H1 (cell line): Measurements from ENCODE around the gene MAP2K7. TPM values are rescaled to one million over a fixed set of nuclear protein-coding genes. Genes with fewer than 3 reads are reported as not detected.

ENCODE experiments used
- CTCF ChIA-PET: fragments of 300-600 bp; sonication (Branson Sonifier 250); formaldehyde crosslinking; loops from one replicate; lab custom pipeline; 2021; ENCODE audit not compliant: partially characterized antibody; lab: Charles Lee
- POLR2A ChIA-PET: fragments of 300-600 bp; sonication (Branson Sonifier 250); formaldehyde crosslinking; loops from one replicate; lab custom pipeline; 2021; ENCODE audit warnings: inconsistent platforms; ENCODE audit not compliant: partially characterized antibody; lab: Charles Lee
- DNase-seq, 2 experiments: peaks; one replicate each; pipeline versions ENCODE4 v3.0.0 to v3.0.0-alpha.2; 2010 to 2022; ENCODE audit warnings: low spot score in 2 of 2, low read depth in 1 of 2, mixed read lengths in 1 of 2
- FAIRE-seq: peaks from 2 replicates; lab custom pipeline; 2011; peaks lifted over from hg19 to GRCh38; lab: Jason Lieb, UNC
- H2AFZ ChIP-seq: 2 replicates; pipeline ENCODE4 v1.8.1; 2012; ENCODE audit warnings: low read length, inconsistent platforms
- H2AK5ac ChIP-seq: 2 replicates; pipeline ENCODE4 v1.6.1; 2013; ENCODE audit warnings: low read depth, low read length
- H2BK120ac ChIP-seq: replicated peaks from 2 replicates; pipeline ENCODE3; 2013; ENCODE audit warnings: low read depth, low read length, inconsistent platforms
- H2BK12ac ChIP-seq: 2 replicates; pipeline ENCODE4 v1.6.1; 2013; ENCODE audit warnings: low read depth, low read length
- H2BK15ac ChIP-seq: 2 replicates; pipeline ENCODE4 v1.6.1; 2013; ENCODE audit warnings: low read length
- H2BK20ac ChIP-seq: 2 replicates; pipeline ENCODE4 v1.6.1; 2013; ENCODE audit warnings: low read length
- H2BK5ac ChIP-seq: 2 replicates; pipeline ENCODE4 v1.6.1; 2013; ENCODE audit warnings: low read depth, low read length
- H3K14ac ChIP-seq: 2 replicates; pipeline ENCODE4 v1.6.1; 2013; ENCODE audit warnings: inconsistent platforms; ENCODE audit not compliant: insufficient read length
- H3K18ac ChIP-seq: 2 replicates; pipeline ENCODE4 v1.6.1; 2013; ENCODE audit warnings: low read length; ENCODE audit errors: extremely low read depth
- H3K23ac ChIP-seq: 2 replicates; pipeline ENCODE4 v1.6.1; 2013; ENCODE audit warnings: inconsistent platforms; ENCODE audit not compliant: insufficient read length
- H3K23me2 ChIP-seq: 2 replicates; pipeline ENCODE4 v1.6.1; 2013; ENCODE audit warnings: low read depth, low read length
- H3K27ac ChIP-seq: 2 replicates; pipeline ENCODE4 v1.6.1; 2011; ENCODE audit warnings: low read depth, low read length, inconsistent platforms
- H3K27me3 ChIP-seq, 4 experiments: replicated peaks in 1 of 4; 1 replicate in 1 of 4; 2 replicates in 3 of 4; pipeline versions ENCODE4 v1.6.1 to v1.8.1; 2011 to 2013; ENCODE audit warnings: low read length in 3 of 4, mild to moderate bottlenecking in 3 of 4, inconsistent platforms in 2 of 4, mixed read lengths in 2 of 4, moderate library complexity in 1 of 4; ENCODE audit not compliant: control insufficient read depth in 3 of 4, insufficient read depth in 3 of 4; ENCODE audit errors: extremely low read depth in 1 of 4
- H3K36me3 ChIP-seq, 4 experiments: 2 replicates each; pipeline versions ENCODE4 v1.6.1 to v1.8.1; 2011 to 2013; ENCODE audit warnings: mild to moderate bottlenecking in 4 of 4, low read length in 3 of 4, moderate library complexity in 2 of 4, control low read depth in 1 of 4, inconsistent platforms in 1 of 4; ENCODE audit not compliant: insufficient read depth in 4 of 4, control insufficient read depth in 2 of 4
- H3K4ac ChIP-seq: replicated peaks from 2 replicates; pipeline ENCODE3; 2013; ENCODE audit warnings: low read length, low read depth, mixed read lengths, inconsistent platforms; ENCODE audit not compliant: insufficient read length
- H3K4me1 ChIP-seq, 4 experiments: replicated peaks in 1 of 4; 1 replicate in 1 of 4; 2 replicates in 3 of 4; pipeline versions ENCODE4 v1.6.1 to v1.8.1; 2011 to 2013; ENCODE audit warnings: low read length in 3 of 4, inconsistent platforms in 2 of 4, mixed read lengths in 1 of 4; ENCODE audit not compliant: insufficient read depth in 4 of 4, control insufficient read depth in 3 of 4
- H3K4me2 ChIP-seq, 2 experiments: 2 replicates each; pipeline versions ENCODE4 v1.6.1 to v1.8.1; 2011 to 2013; ENCODE audit warnings: low read depth in 2 of 2, low read length in 2 of 2, control low read depth in 1 of 2, inconsistent platforms in 1 of 2, mild to moderate bottlenecking in 1 of 2; ENCODE audit not compliant: insufficient read depth in 1 of 2
- H3K4me3 ChIP-seq, 4 experiments: fragments of 200-600, 300-600 bp in 1 of 4; sonication (generic), shearing (Covaris generic), sonication (Bioruptor Twin) in 1 of 4; 2 replicates each; pipeline versions ENCODE4 v1.5.1 to v1.8.1; 2011 to 2016; ENCODE audit warnings: low read length in 4 of 4, low read depth in 3 of 4, control low read depth in 2 of 4, inconsistent platforms in 2 of 4, mild to moderate bottlenecking in 2 of 4, mixed read lengths in 1 of 4, moderate library complexity in 1 of 4; ENCODE audit not compliant: insufficient read depth in 2 of 4; ENCODE audit errors: extremely low read depth in 1 of 4
- H3K56ac ChIP-seq: replicated peaks from 2 replicates; pipeline ENCODE3; 2013; ENCODE audit warnings: low read depth, mild to moderate bottlenecking, mixed read lengths, low read length, inconsistent platforms; ENCODE audit not compliant: insufficient read length
- H3K79me1 ChIP-seq: 2 replicates; pipeline ENCODE4 v1.6.1; 2013; ENCODE audit warnings: low read depth, low read length, control low read depth
- H3K79me2 ChIP-seq, 2 experiments: 2 replicates each; pipeline versions ENCODE4 v1.6.1 to v1.8.1; 2012 to 2013; ENCODE audit warnings: low read length in 2 of 2, mild to moderate bottlenecking in 2 of 2, inconsistent platforms in 1 of 2; ENCODE audit not compliant: insufficient read depth in 2 of 2, control insufficient read depth in 1 of 2
- H3K9ac ChIP-seq, 4 experiments: replicated peaks in 1 of 4; 1 replicate in 1 of 4; 2 replicates in 3 of 4; pipeline versions ENCODE4 v1.6.1 to v1.8.1; 2011 to 2013; ENCODE audit warnings: low read depth in 3 of 4, low read length in 3 of 4, control low read depth in 2 of 4, mild to moderate bottlenecking in 2 of 4, moderate library complexity in 2 of 4, inconsistent platforms in 1 of 4; ENCODE audit errors: extremely low read depth in 1 of 4
- H3K9me3 ChIP-seq, 2 experiments: 2 replicates each; pipeline versions ENCODE4 v1.6.1 to v1.8.1; 2012 to 2013; ENCODE audit warnings: mild to moderate bottlenecking in 2 of 2, moderate library complexity in 2 of 2, control low read depth in 1 of 2, inconsistent platforms in 1 of 2, low read depth in 1 of 2, low read length in 1 of 2, mixed read lengths in 1 of 2; ENCODE audit not compliant: insufficient read depth in 2 of 2
- H4K20me1 ChIP-seq, 2 experiments: replicated peaks in 1 of 2; 2 replicates each; pipeline versions ENCODE3 to v1.8.1; 2011 to 2013; ENCODE audit warnings: inconsistent platforms in 2 of 2, low read length in 2 of 2, mild to moderate bottlenecking in 1 of 2; ENCODE audit not compliant: insufficient read depth in 2 of 2, control insufficient read depth in 1 of 2
- H4K5ac ChIP-seq: 2 replicates; pipeline ENCODE4 v1.6.1; 2013; ENCODE audit warnings: low read length, low read depth, mixed read lengths, inconsistent platforms; ENCODE audit not compliant: insufficient read length
- H4K8ac ChIP-seq: 2 replicates; pipeline ENCODE4 v1.8.0; 2013; ENCODE audit warnings: mild to moderate bottlenecking, moderate library complexity, low read length, inconsistent platforms; ENCODE audit not compliant: insufficient read depth; ENCODE audit errors: extremely low read depth
- H4K91ac ChIP-seq: replicated peaks from 2 replicates; pipeline ENCODE3; 2013; ENCODE audit warnings: low read length, mixed read lengths, inconsistent platforms; ENCODE audit not compliant: insufficient read length
- EP300 ChIP-seq, 2 experiments: IDR thresholded peaks; 1 replicate in 1 of 2; 2 replicates in 1 of 2; pipeline ENCODE4 v1.6.1; 2011 to 2012; ENCODE audit warnings: low read depth in 2 of 2, low read length in 2 of 2, mild to moderate bottlenecking in 2 of 2, borderline replicate concordance in 1 of 2, inconsistent platforms in 1 of 2, moderate library complexity in 1 of 2
- SP2 ChIP-seq: IDR thresholded peaks from 2 replicates; pipeline ENCODE4 v1.6.1; 2012; ENCODE audit warnings: mild to moderate bottlenecking, low read length, inconsistent platforms
- WGBS, 2 experiments: shearing (Covaris generic) in 1 of 2; methylation state at CpG; one replicate each; pipeline versions ENCODE4 v1.1.6 to v1.1.7; 2013 to 2015; ENCODE audit warnings: low lambda C conversion rate in 2 of 2, mixed read lengths in 2 of 2, inconsistent platforms in 1 of 2, low coverage in 1 of 2, missing lambda C conversion rate in 1 of 2; ENCODE audit not compliant: insufficient replicate concordance in 2 of 2, insufficient coverage in 1 of 2, insufficient read length in 1 of 2; ENCODE audit errors: extremely low coverage in 1 of 2, missing lambda C conversion rate in 1 of 2; 5-methylcytosine and 5-hydroxymethylcytosine counted together
- polyA plus RNA-seq, 7 experiments: library from polyadenylated mRNA; depleted of rRNA in 3 of 7; stranded (reverse) in 5 of 7; unstranded in 2 of 7; fragments of >200 nt in 5 of 7; fragments of 200-250 nt in 2 of 7; gene quantifications; 1 replicate in 5 of 7; 2 replicates in 1 of 7; 4 replicates in 1 of 7; pipeline versions ENCODE4 v1.2.1 to v1.2.3, GENCODE V29; 2011 to 2013; ENCODE audit warnings: missing spikeins in 2 of 7, mixed read lengths in 2 of 7
- total RNA-seq: library from RNA; stranded (reverse); fragmentation: NEBNext Ultra II Directional; extraction: Animal tissue kit (Norgen Biotek cat#: 25700); gene quantifications from 2 replicates; pipeline ENCODE4 v1.2.1, GENCODE V29; 2021
- TF ChIP-seq, protein P1 (sequence below): IDR thresholded peaks from 2 replicates; pipeline ENCODE4 v1.6.1; 2012; ENCODE audit warnings: inconsistent platforms

The MAP2K7 gene
- total and polyA plus RNA-seq, 2 of the 8 experiments (the other 6 are each of a cell fraction or from before 2014, with no cell fraction given) = 8.9 to 38.3 TPM

DNA sequence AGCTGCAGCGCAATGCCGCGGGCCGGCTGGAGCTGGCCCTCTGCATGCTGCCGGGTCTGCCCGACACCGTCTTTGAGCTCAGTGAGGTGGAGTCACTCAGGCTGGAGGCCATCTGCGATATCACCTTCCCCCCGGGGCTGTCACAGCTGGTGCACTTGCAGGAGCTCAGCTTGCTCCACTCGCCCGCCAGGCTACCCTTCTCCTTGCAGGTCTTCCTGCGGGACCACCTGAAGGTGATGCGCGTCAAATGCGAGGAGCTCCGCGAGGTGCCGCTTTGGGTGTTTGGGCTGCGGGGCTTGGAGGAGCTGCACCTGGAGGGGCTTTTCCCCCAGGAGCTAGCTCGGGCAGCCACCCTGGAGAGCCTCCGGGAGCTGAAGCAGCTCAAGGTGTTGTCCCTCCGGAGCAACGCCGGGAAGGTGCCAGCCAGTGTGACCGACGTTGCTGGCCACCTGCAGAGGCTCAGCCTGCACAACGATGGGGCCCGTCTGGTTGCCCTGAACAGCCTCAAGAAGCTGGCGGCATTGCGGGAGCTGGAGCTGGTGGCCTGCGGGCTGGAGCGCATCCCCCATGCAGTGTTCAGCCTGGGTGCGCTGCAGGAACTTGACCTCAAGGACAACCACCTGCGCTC, 3.8 kb upstream of the MAP2K7 start:
- H3K9ac ChIP-seq = no peak overlapping the region
- no peak overlapping the region for H2BK120ac ChIP-seq
- no peak overlapping the region for H3K4me2 ChIP-seq
- peaks cover 0 to 8% of the 10 kb centered on the region in 2 experiments; a peak in 2 of 4 replicates for H3K79me2 ChIP-seq
- no peaks in the 10 kb centered on the region for H3K9me3 ChIP-seq
- no peak overlapping the region for H2AK5ac ChIP-seq
- H4K20me1 ChIP-seq = peaks cover 0 to 3% of the 10 kb centered on the region in 2 experiments
- peaks cover 7% of the 10 kb centered on the region for H3K79me1 ChIP-seq
- no peak overlapping the region for H4K8ac ChIP-seq
- no peak overlapping the region for H4K91ac ChIP-seq
- H2BK12ac ChIP-seq = no peak overlapping the region
- FAIRE-seq (no peak), DNase-seq (no peak)
- CTCF ChIA-PET = interaction anchor here (0.6 to 4.9 kb wide), 18 partner anchors 9 to 60 kb away, joined by 3 to 21 read pairs (median 4); partner anchors contain the start of genes LRRC8E and TGFBR3L
- H3K4me1 ChIP-seq = peaks cover 0 to 17% (median 7%) of the 10 kb centered on the region in 4 experiments; a peak in 5 of 7 replicates
- H3K23me2 ChIP-seq = peaks cover 13% of the 10 kb centered on the region
- no peak overlapping the region for H2BK15ac ChIP-seq
- no peak overlapping the region for H4K5ac ChIP-seq
- H3K14ac ChIP-seq = no peak overlapping the region
- POLR2A ChIA-PET = interaction anchor here (0.6 to 5.0 kb wide), 11 partner anchors 10 to 327 kb away, joined by 3 to 22 read pairs (median 8); partner anchors contain the start of genes LRRC8E, SNAPC2, TGFBR3L and TIMM44
- H3K23ac ChIP-seq = no peak overlapping the region
- no peak overlapping the region for H3K18ac ChIP-seq
- H3K4me3 ChIP-seq = no peak overlapping the region
- H2BK5ac ChIP-seq = no peak overlapping the region
- H2AFZ ChIP-seq = no peak overlapping the region
- TF ChIP-seq EP300 (IDR thresholded peaks at IDR 0.05; ENCODE audit: borderline replicate concordance in 1 of 2, low read depth in 2 of 2, low read length in 2 of 2) (no peak), SP2 (no peak)
- TF ChIP-seq, protein P1, sequence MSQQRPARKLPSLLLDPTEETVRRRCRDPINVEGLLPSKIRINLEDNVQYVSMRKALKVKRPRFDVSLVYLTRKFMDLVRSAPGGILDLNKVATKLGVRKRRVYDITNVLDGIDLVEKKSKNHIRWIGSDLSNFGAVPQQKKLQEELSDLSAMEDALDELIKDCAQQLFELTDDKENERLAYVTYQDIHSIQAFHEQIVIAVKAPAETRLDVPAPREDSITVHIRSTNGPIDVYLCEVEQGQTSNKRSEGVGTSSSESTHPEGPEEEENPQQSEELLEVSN = no peak
- no peaks in the 10 kb centered on the region; a peak in 1 of 8 replicates for H3K36me3 ChIP-seq
- no peak overlapping the region for H3K56ac ChIP-seq
- no peaks in the 10 kb centered on the region for H3K27me3 ChIP-seq
- H2BK20ac ChIP-seq = no peak overlapping the region
- H3K27ac ChIP-seq = no peak overlapping the region
- H3K4ac ChIP-seq = no peak overlapping the region
- WGBS, 2 experiments = 94% methylated on average over 30 of the region's 34 CpGs; no CpG with 5 or more reads in 1 of the 2 experiments
